ENCODE measurements around the gene OR6J1. TPM values are rescaled to one million over a fixed set of nuclear protein-coding genes. Genes with fewer than 3 reads are reported as not detected.

Gene OR6J1
- polyA plus RNA-seq, 3 donors: not detected

DNA sequence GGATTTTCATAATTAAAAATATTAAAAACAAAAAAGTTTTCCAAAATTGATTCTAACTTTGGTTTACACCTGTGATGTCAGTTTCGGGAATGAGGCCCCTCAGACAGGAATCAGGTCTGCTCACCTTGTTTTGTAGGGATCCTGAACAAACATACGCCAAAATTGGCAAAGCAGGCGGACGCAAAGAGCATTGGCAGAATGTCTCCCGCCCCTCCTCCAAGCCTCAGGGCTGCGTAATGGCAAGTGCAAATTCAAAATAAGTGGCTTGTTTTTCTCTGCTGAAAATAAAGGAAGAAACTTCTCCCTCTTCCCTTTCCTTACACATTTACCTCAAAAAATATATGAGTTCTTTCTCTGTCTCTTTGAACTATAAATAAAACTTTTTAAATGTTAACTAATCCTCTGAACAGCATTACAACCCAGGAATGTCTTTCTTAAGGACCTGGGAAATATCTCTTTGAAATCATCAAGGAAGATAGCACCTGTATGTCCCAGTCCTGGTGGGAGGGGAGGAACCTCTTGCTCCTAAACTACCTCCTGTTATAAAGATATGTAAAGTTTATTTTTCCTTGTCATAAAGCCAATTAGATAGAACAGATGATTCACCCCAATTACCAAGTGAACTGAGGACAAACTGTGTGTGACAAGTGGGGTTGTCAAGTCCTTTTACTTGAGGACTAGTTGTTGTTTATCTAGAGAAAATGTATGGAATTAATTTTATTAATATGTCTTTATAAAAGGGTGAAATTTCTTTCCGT, 16.5 kb downstream of the OR6J1 start:
- no peaks in the 10 kb centered on the region for H3K36me3 ChIP-seq (replicated peaks in 1 of 2; ENCODE audit: control insufficient read depth in 1 of 2, insufficient read depth in 2 of 2, low read length in 2 of 2)
- intact Hi-C loops (cut with micrococcal nuclease): no loop called here
- peaks cover 0 to 2% of the 10 kb centered on the region in 2 donors for H3K27me3 ChIP-seq (ENCODE audit: control insufficient read depth in 2 of 2, insufficient read depth in 2 of 2, low read length in 2 of 2)
- TF ChIP-seq, protein P1, sequence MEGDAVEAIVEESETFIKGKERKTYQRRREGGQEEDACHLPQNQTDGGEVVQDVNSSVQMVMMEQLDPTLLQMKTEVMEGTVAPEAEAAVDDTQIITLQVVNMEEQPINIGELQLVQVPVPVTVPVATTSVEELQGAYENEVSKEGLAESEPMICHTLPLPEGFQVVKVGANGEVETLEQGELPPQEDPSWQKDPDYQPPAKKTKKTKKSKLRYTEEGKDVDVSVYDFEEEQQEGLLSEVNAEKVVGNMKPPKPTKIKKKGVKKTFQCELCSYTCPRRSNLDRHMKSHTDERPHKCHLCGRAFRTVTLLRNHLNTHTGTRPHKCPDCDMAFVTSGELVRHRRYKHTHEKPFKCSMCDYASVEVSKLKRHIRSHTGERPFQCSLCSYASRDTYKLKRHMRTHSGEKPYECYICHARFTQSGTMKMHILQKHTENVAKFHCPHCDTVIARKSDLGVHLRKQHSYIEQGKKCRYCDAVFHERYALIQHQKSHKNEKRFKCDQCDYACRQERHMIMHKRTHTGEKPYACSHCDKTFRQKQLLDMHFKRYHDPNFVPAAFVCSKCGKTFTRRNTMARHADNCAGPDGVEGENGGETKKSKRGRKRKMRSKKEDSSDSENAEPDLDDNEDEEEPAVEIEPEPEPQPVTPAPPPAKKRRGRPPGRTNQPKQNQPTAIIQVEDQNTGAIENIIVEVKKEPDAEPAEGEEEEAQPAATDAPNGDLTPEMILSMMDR (IDR thresholded peaks at IDR 0.05): no peak
- H2AFZ ChIP-seq (ENCODE audit: insufficient read depth, low read depth, low read length, poor library complexity, severe bottlenecking): no peak overlapping the region
- no peaks in the 10 kb centered on the region for H3K4me1 ChIP-seq (ENCODE audit: control insufficient read depth in 1 of 2, insufficient read depth in 2 of 2, low read length in 2 of 2)
- H4K20me1 ChIP-seq (ENCODE audit: insufficient read depth, low read length): no peaks in the 10 kb centered on the region
- peaks cover 7 to 23% (median 17%) of the 10 kb centered on the region in 7 donors for H3K9me3 Mint-ChIP-seq
- H3K4me1 Mint-ChIP-seq: peaks cover 8% of the 10 kb centered on the region
- no peak overlapping the region for H3K4me2 ChIP-seq (replicated peaks; ENCODE audit: extremely low read depth, low read length, poor library complexity, severe bottlenecking)
- no peak overlapping the region for H3K27ac Mint-ChIP-seq
- H3K4me3 Mint-ChIP-seq: no peak overlapping the region
- no peak overlapping the region for H3K27ac ChIP-seq (ENCODE audit: low read depth in 1 of 2, low read length in 2 of 2)
- no peak for DNase-seq
- no peak overlapping the region for H3K9ac ChIP-seq (ENCODE audit: insufficient read depth, low read length, poor library complexity, severe bottlenecking)
- H3K36me3 Mint-ChIP-seq: no peaks in the 10 kb centered on the region
- H3K27me3 Mint-ChIP-seq (ENCODE audit: low read depth in 3 of 3): peaks cover 6 to 9% (median 7%) of the 10 kb centered on the region in 3 donors
- no peaks in the 10 kb centered on the region for H3K79me2 ChIP-seq (ENCODE audit: insufficient read depth, low read length)
- peaks cover 0 to 3% of the 10 kb centered on the region in 2 donors for H3K9me3 ChIP-seq (replicated peaks in 1 of 2; ENCODE audit: control insufficient read depth in 1 of 2, insufficient read depth in 1 of 2, low read length in 2 of 2)
- 92% methylated on average over 5 of the region's 7 CpGs for WGBS (ENCODE audit: insufficient coverage)
- no peak overlapping the region for H3K4me3 ChIP-seq (replicated peaks in 1 of 3; ENCODE audit: low read depth in 2 of 3, low read length in 3 of 3)

- H3K9me3 ChIP-seq (replicated peaks in 1 of 2; ENCODE audit: control insufficient read depth in 1 of 2, insufficient read depth in 1 of 2, low read length in 2 of 2): peaks cover 0 to 3% of the 10 kb centered on the region in 2 donors
- TF ChIP-seq, protein P1 (IDR thresholded peaks at IDR 0.05): no peak
- intact Hi-C loops (cut with micrococcal nuclease): no loop called here
- Mint-ChIP-seq H3K27ac (no peak overlapping the region), H3K36me3 (peaks cover 0 to under 1% of the 10 kb centered on the region in 2 donors), H3K27me3 (ENCODE audit: low read depth in 3 of 3) (peaks cover 4 to 9% (median 6%) of the 10 kb centered on the region in 3 donors), H3K9me3 (peaks cover 7 to 20% (median 15%) of the 10 kb centered on the region in 7 donors), H3K4me1 (peaks cover 8% of the 10 kb centered on the region), H3K4me3 (no peak overlapping the region)
- H3K27me3 ChIP-seq (ENCODE audit: control insufficient read depth in 2 of 2, insufficient read depth in 2 of 2, low read length in 2 of 2): peaks cover 0 to 2% of the 10 kb centered on the region in 2 donors
- no peak overlapping the region for H2AFZ ChIP-seq (ENCODE audit: insufficient read depth, low read depth, low read length, poor library complexity, severe bottlenecking)
- no peaks in the 10 kb centered on the region for H3K4me1 ChIP-seq (ENCODE audit: control insufficient read depth in 1 of 2, insufficient read depth in 2 of 2, low read length in 2 of 2)
- H3K9ac ChIP-seq (ENCODE audit: insufficient read depth, low read length, poor library complexity, severe bottlenecking): no peak overlapping the region
- H3K4me3 ChIP-seq (replicated peaks in 1 of 3; ENCODE audit: low read depth in 2 of 3, low read length in 3 of 3): no peak overlapping the region
- H3K36me3 ChIP-seq (replicated peaks in 1 of 2; ENCODE audit: control insufficient read depth in 1 of 2, insufficient read depth in 2 of 2, low read length in 2 of 2): no peaks in the 10 kb centered on the region
- no peak overlapping the region for H3K27ac ChIP-seq (ENCODE audit: low read depth in 1 of 2, low read length in 2 of 2)
- no peaks in the 10 kb centered on the region for H3K79me2 ChIP-seq (ENCODE audit: insufficient read depth, low read length)
- 98% methylated on average over 5 of the region's 6 CpGs for WGBS (ENCODE audit: insufficient coverage)
- no peaks in the 10 kb centered on the region for H4K20me1 ChIP-seq (ENCODE audit: insufficient read depth, low read length)
- no peak overlapping the region for H3K4me2 ChIP-seq (replicated peaks; ENCODE audit: extremely low read depth, low read length, poor library complexity, severe bottlenecking)
- DNase-seq: no peak
Measured at GRCh38 chr14:22626590-22626989, 17.6 kb downstream of the OR6J1 start.
